ENCODE measurements around the gene CHIT1. TPM values are rescaled to one million over a fixed set of nuclear protein-coding genes. Genes with fewer than 3 reads are reported as not detected.
"Not testable (repeated sequence)": the region's sequence is repeated elsewhere in the genome, so short reads cannot be mapped to it uniquely, and the experiment has no call there.

Gene CHIT1
- total RNA-seq, 2 experiments from 2014 or later, result 0.56 to 0.74 TPM

- ATAC-seq, result no peak
- Mint-ChIP-seq H3K27ac (no peak overlapping the region), H3K36me3 (ENCODE audit: low read depth) (no peaks in the 10 kb centered on the region), H3K27me3 (peaks cover 18% of the 10 kb centered on the region), H3K4me1 (ENCODE audit: low read depth) (peaks cover 1% of the 10 kb centered on the region), H3K4me3 (no peak overlapping the region), H3K9me3 (peaks cover 7% of the 10 kb centered on the region)
- DNase-seq, result no peak
- TF ChIP-seq, protein P1, sequence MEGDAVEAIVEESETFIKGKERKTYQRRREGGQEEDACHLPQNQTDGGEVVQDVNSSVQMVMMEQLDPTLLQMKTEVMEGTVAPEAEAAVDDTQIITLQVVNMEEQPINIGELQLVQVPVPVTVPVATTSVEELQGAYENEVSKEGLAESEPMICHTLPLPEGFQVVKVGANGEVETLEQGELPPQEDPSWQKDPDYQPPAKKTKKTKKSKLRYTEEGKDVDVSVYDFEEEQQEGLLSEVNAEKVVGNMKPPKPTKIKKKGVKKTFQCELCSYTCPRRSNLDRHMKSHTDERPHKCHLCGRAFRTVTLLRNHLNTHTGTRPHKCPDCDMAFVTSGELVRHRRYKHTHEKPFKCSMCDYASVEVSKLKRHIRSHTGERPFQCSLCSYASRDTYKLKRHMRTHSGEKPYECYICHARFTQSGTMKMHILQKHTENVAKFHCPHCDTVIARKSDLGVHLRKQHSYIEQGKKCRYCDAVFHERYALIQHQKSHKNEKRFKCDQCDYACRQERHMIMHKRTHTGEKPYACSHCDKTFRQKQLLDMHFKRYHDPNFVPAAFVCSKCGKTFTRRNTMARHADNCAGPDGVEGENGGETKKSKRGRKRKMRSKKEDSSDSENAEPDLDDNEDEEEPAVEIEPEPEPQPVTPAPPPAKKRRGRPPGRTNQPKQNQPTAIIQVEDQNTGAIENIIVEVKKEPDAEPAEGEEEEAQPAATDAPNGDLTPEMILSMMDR (IDR thresholded peaks at IDR 0.05), result no peak
- ChIA-PET POLR2A (no interaction called here), CTCF (interaction anchor here (0.6 to 3.9 kb wide), 5 partner anchors 15 to 235 kb away, joined by 3 to 38 read pairs (median 3); no protein-coding TSS in a partner anchor)
- intact Hi-C loops (cut with micrococcal nuclease), result no loop called here
Measured at GRCh38 chr1:203252678-203253077, 23.2 kb upstream of the CHIT1 start.

DNA sequence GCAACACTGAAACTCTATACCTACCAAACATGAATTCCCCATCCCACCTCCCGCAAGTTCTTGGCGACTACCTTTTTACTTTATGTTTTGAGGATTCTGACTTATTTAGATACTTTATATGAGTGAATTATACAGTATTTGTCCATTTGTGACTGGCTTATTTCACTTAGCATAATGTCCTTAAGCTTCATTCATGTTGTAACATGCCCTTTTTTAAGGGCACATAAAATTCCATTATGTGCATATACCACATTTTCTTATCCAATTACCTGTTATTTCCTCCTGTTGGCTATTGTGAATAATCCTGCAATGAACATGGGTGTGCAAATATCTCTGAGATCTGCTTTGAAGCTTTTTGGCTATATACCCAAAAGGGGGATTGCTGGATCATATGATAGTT, 22.0 kb upstream of the CHIT1 start:
- no peak overlapping the region for H3K4me3 Mint-ChIP-seq

DNA sequence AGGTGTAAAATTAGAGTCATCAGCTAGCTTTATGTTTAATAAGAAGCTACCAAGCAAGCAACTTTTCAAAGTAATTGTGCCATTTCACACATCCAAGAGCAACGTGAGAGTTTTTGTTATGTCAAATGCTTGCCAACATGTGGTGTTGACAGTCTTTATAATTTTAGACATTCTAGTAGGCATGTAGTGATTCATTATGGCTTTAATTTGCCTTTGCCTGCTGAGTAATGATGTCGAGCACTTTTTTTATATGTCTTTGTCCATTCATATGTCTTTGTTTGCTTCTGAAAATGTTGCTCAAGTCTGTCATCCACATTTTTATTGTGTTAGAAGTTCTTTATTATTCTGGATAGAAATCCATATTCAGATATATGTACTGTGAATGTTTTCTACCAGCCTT, 21.4 kb upstream of the CHIT1 start:
- no peak overlapping the region for H3K27ac Mint-ChIP-seq
- CTCF ChIA-PET, result interaction anchor here (0.9 to 3.9 kb wide), 3 partner anchors 18 to 211 kb away, joined by 3 to 38 read pairs (median 3); no protein-coding TSS in a partner anchor
- H3K36me3 Mint-ChIP-seq (ENCODE audit: low read depth), result no peaks in the 10 kb centered on the region
- peaks cover 4% of the 10 kb centered on the region for H3K9me3 Mint-ChIP-seq
- DNase-seq (no peak), ATAC-seq (no peak)
- peaks cover 1% of the 10 kb centered on the region for H3K4me1 Mint-ChIP-seq (ENCODE audit: low read depth)
- H3K4me3 Mint-ChIP-seq, result no peak overlapping the region
- TF ChIP-seq, protein P1 (IDR thresholded peaks at IDR 0.05), result no peak
- intact Hi-C loops (cut with micrococcal nuclease), result no loop called here
- POLR2A ChIA-PET, result no interaction called here
- peaks cover 16% of the 10 kb centered on the region for H3K27me3 Mint-ChIP-seq

More for the DNA sequence above, 22.0 kb upstream of the CHIT1 start:
- Mint-ChIP-seq H3K9me3 (peaks cover 6% of the 10 kb centered on the region), H3K27ac (no peak overlapping the region), H3K36me3 (ENCODE audit: low read depth) (no peaks in the 10 kb centered on the region), H3K4me1 (ENCODE audit: low read depth) (peaks cover 1% of the 10 kb centered on the region), H3K27me3 (peaks cover 19% of the 10 kb centered on the region)
- no peak for DNase-seq
- TF ChIP-seq, protein P1 (IDR thresholded peaks at IDR 0.05), result no peak
- ATAC-seq, result no peak
- POLR2A ChIA-PET, result no interaction called here
- CTCF ChIA-PET, result interaction anchor here (3.9 kb wide), 1 partner anchor 17 kb away, joined by 38 read pairs; no protein-coding TSS in a partner anchor
- intact Hi-C loops (cut with micrococcal nuclease), result no loop called here

- Mint-ChIP-seq H3K9me3 (no peaks in the 10 kb centered on the region), H3K36me3 (ENCODE audit: low read depth) (no peaks in the 10 kb centered on the region), H3K4me1 (ENCODE audit: low read depth) (no peaks in the 10 kb centered on the region), H3K4me3 (no peak overlapping the region), H3K27ac (no peak overlapping the region), H3K27me3 (peaks cover 26% of the 10 kb centered on the region)
- ChIA-PET CTCF (no interaction called here), POLR2A (no interaction called here)
- no peak for ATAC-seq
- DNase-seq, result no peak
- intact Hi-C loops (cut with micrococcal nuclease), result no loop called here
- TF ChIP-seq, protein P1 (IDR thresholded peaks at IDR 0.05), result no peak
Measured at GRCh38 chr1:203244776-203245175, 15.3 kb upstream of the CHIT1 start.

DNA sequence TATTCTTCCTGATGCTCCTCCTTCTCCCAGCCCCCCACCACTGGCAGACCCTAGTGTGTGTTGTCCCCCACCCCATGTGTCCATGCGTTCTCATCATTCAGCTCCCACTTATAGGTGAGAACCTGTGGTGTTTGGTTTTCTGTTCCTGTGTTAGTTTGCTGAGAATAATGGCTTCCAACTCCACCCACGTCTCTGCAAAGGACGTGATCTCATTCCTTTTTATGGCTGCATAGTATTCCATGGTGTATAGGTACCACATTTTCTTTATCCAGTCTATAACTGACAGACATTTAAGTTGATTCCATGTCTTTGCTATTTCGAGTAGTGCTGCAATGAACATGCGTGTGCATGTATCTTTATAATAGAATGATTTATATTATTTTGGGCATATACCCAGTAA, 12.2 kb upstream of the CHIT1 start:
- peaks cover 20% of the 10 kb centered on the region for H3K27me3 Mint-ChIP-seq
- intact Hi-C loops (cut with micrococcal nuclease); H3K4me1 Mint-ChIP-seq (ENCODE audit: low read depth); ATAC-seq; H3K36me3 Mint-ChIP-seq (ENCODE audit: low read depth); DNase-seq; H3K27ac Mint-ChIP-seq; H3K9me3 Mint-ChIP-seq; H3K4me3 Mint-ChIP-seq: not testable (repeated sequence)
- CTCF ChIA-PET, result interaction anchor here (1.0 kb wide), 1 partner anchor 69 kb away, joined by 4 read pairs; no protein-coding TSS in a partner anchor
- POLR2A ChIA-PET, result interaction anchor here (0.7 kb wide), 1 partner anchor 141 kb away, joined by 3 read pairs; no protein-coding TSS in a partner anchor

Measured in activated CD8-positive, alpha-beta T cell treated with anti-CD3 and anti-CD28 coated beads for 36 hours (primary cell).